ENCODE data around the gene KDM4E. TPM values are rescaled to one million over a fixed set of nuclear protein-coding genes. Genes with fewer than 3 reads are reported as not detected.
A peak's percentile ranks its signal among the peaks of the same experiment; 100 is the strongest.

The KDM4E gene
- total RNA-seq, 6 experiments from 2014 or later = not detected

- H3K4me1 ChIP-seq = no peaks in the 10 kb centered on the region
- H3K36me3 ChIP-seq = no peaks in the 10 kb centered on the region
- peak; percentile 17 to 57 (median 30) for ATAC-seq
- H3K4me3 ChIP-seq = no peak overlapping the region
- DNase-seq = peak in 2 of 3 donors; percentile 48 to 55
- 33% methylated on average over 7 of the region's 8 CpGs for WGBS (ENCODE audit: insufficient coverage, low coverage, low lambda C conversion rate, missing lambda C conversion rate)
- H3K27me3 ChIP-seq = no peaks in the 10 kb centered on the region
- intact Hi-C loops (cut with DNase I) = no loop called here
- TF ChIP-seq CTCF (IDR thresholded peaks at IDR 0.05) (no peak), POLR2A (IDR thresholded peaks at IDR 0.05) (no peak)
- H3K9me3 ChIP-seq = no peaks in the 10 kb centered on the region
- H3K27ac ChIP-seq = no peak overlapping the region
Measured at GRCh38 chr11:95074792-95075563, 49.9 kb downstream of the KDM4E start.

GRCh38 chr11:95076416-95076815 lies 51.4 kb downstream of the KDM4E start:
- Histone ChIP-seq H3K9me3 (no peaks in the 10 kb centered on the region), H3K27ac (no peak overlapping the region), H3K4me3 (no peak overlapping the region), H3K27me3 (no peaks in the 10 kb centered on the region), H3K36me3 (no peaks in the 10 kb centered on the region), H3K4me1 (no peaks in the 10 kb centered on the region)
- no peak for TF ChIP-seq POLR2A (IDR thresholded peaks at IDR 0.05)
- no peak for TF ChIP-seq CTCF (IDR thresholded peaks at IDR 0.05)
- peak in 2 of 4 donors; percentile 52 to 65 for ATAC-seq
- intact Hi-C loops (cut with DNase I) = no loop called here
- 8% methylated on average over 1 of the region's 1 CpG for WGBS (ENCODE audit: insufficient coverage, low coverage, low lambda C conversion rate, missing lambda C conversion rate)
- DNase-seq = no peak

- no peaks in the 10 kb centered on the region for H3K36me3 ChIP-seq
- intact Hi-C loops (cut with DNase I) = no loop called here
- H3K27me3 ChIP-seq = no peaks in the 10 kb centered on the region
- no peak overlapping the region for H3K27ac ChIP-seq
- DNase-seq (no peak), ATAC-seq (no peak)
- H3K4me1 ChIP-seq = no peaks in the 10 kb centered on the region
- H3K4me3 ChIP-seq = no peak overlapping the region
- TF ChIP-seq CTCF (IDR thresholded peaks at IDR 0.05) (no peak), POLR2A (IDR thresholded peaks at IDR 0.05) (no peak)
- H3K9me3 ChIP-seq = no peaks in the 10 kb centered on the region
Measured at GRCh38 chr11:95076981-95077380, 51.9 kb downstream of the KDM4E start.

Other genes with a start within 250 kb of the KDM4E start
- 10 to 100 TPM; 23.5 to 31.0 (median 26.7) TPM for gene CWC15, start 51.7 kb upstream of the KDM4E start, total RNA-seq
- under 1 TPM; 0.07 to 0.80 (median 0.18) TPM for gene KDM4D, start 51.5 kb upstream of the KDM4E start, total RNA-seq
- not detected for gene KDM4F, start 24.2 kb downstream of the KDM4E start, total RNA-seq
- 10 to 100 TPM; 12.5 to 25.1 (median 19.9) TPM for gene SRSF8, start 41.7 kb downstream of the KDM4E start, total RNA-seq
- gene ENDOD1, start 64.6 kb downstream of the KDM4E start, total RNA-seq = 1 to 10 TPM; 3.8 to 8.0 (median 6.2) TPM
- 1 to 10 TPM; 2.8 to 8.8 (median 5.5) TPM for gene SESN3, start 205.9 kb downstream of the KDM4E start, total RNA-seq

All from right lobe of liver (tissue), 6 donors.